ENCODE data around the gene CEP350.

- TF ChIP-seq CTCF (IDR thresholded peaks at IDR 0.05) = no peak
- no peak for TF ChIP-seq POLR2A (IDR thresholded peaks at IDR 0.05)
Observed at GRCh38 chr1:180041582-180041981, 87.0 kb downstream of the CEP350 start.
